ENCODE data around the gene CAMTA1. TPM values are rescaled to one million over a fixed set of nuclear protein-coding genes. Genes with fewer than 3 reads are reported as not detected.

Gene CAMTA1
- total RNA-seq, 6 donors from 2014 or later = 38.8 to 74.0 (median 46.1) TPM

DNA sequence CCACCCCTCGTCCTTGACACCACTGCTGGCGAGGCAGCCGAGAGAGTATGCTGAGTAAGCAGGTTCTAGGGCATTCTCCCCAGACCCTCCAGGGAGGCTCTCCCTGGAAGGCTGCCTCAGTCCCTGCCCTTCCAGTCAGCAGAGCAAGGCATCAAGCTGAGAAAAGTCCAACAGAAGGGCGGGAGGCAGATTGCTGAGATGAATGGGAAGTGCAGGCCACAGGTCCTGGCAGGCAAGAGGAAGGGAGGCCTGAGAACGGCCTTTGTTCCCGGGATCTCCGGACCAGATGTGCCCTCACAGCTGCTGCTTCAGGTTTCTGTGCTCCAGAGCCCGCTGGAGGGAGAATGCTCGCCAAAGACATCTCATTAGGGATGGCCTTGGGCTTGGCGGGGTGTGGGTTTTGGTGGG lies 715.8 kb downstream of the CAMTA1 start:
- H3K27me3 ChIP-seq = no peaks in the 10 kb centered on the region
- no peak for DNase-seq
- WGBS, 2 donors = 72 to 85% methylated on average over 6 to 10 of the region's 10 CpGs
- H3K27ac ChIP-seq = no peak overlapping the region
- no peaks in the 10 kb centered on the region for H3K36me3 ChIP-seq
- no peaks in the 10 kb centered on the region for H3K9me3 ChIP-seq
- H3K4me1 ChIP-seq = no peaks in the 10 kb centered on the region
- H3K4me3 ChIP-seq = no peak overlapping the region
- no peak for TF ChIP-seq POLR2AphosphoS5 (IDR thresholded peaks at IDR 0.05)
- TF ChIP-seq EP300 (IDR thresholded peaks at IDR 0.05) = no peak
- TF ChIP-seq POLR2A (IDR thresholded peaks at IDR 0.05) = no peak
- TF ChIP-seq, protein P1, sequence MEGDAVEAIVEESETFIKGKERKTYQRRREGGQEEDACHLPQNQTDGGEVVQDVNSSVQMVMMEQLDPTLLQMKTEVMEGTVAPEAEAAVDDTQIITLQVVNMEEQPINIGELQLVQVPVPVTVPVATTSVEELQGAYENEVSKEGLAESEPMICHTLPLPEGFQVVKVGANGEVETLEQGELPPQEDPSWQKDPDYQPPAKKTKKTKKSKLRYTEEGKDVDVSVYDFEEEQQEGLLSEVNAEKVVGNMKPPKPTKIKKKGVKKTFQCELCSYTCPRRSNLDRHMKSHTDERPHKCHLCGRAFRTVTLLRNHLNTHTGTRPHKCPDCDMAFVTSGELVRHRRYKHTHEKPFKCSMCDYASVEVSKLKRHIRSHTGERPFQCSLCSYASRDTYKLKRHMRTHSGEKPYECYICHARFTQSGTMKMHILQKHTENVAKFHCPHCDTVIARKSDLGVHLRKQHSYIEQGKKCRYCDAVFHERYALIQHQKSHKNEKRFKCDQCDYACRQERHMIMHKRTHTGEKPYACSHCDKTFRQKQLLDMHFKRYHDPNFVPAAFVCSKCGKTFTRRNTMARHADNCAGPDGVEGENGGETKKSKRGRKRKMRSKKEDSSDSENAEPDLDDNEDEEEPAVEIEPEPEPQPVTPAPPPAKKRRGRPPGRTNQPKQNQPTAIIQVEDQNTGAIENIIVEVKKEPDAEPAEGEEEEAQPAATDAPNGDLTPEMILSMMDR (IDR thresholded peaks at IDR 0.05) = no peak
- no peak for ATAC-seq (ENCODE audit: low FRiP score in 2 of 2)

DNA sequence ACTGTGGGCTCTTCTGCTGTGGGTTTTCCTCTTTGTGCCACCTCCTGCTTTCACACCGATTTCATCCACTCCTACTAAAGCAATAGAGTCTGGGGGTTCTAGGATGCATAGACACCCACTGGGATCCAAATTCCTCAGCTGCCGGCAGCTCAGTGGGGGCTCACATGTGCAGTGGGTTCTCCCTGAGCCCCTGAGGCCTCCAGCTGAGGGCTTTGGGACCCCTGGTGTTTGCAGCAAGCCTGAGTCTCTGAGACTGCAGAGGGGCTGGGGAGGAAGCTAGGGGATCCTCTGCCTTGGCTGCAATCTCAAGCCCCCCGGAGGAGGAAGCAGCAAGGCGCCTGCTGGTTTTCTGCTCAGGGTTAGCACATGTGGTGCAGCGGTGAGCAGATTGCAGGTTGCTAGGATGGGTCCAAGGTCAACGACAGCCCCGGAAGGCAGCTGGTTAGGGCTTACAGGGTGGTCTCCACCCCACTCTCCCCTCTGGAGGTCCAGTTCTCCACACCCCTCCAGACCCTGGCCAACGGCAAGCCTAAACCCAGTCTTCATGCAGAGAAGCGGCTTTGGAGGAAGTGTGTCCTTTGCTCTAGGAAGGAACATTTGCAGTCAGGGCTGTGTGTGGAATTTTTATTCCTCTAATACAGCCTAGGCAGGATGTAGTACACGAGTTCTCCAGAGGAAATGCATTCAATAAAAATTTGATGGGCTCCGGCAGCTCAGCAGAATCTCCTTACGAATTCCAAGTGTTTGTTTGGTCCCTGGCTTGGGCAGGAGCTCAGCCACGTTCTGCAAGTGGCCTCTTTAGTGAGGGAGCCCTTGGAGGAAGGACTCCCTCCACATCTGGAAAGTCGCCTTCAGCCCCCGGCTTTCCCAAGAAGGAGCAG lies 716.7 kb downstream of the CAMTA1 start:
- H3K27ac ChIP-seq = no peak overlapping the region
- H3K27me3 ChIP-seq = no peaks in the 10 kb centered on the region
- no peaks in the 10 kb centered on the region for H3K9me3 ChIP-seq
- no peaks in the 10 kb centered on the region for H3K4me1 ChIP-seq
- H3K36me3 ChIP-seq = no peaks in the 10 kb centered on the region
- ATAC-seq (ENCODE audit: low FRiP score in 2 of 2) (no peak), DNase-seq (no peak)
- no peak overlapping the region for H3K4me3 ChIP-seq
- no peak for TF ChIP-seq POLR2AphosphoS5 (IDR thresholded peaks at IDR 0.05)
- TF ChIP-seq POLR2A (IDR thresholded peaks at IDR 0.05) = no peak
- TF ChIP-seq, protein P1 (IDR thresholded peaks at IDR 0.05) = no peak
- TF ChIP-seq EP300 (IDR thresholded peaks at IDR 0.05) = no peak
- 61 to 75% methylated on average over 9 to 15 of the region's 15 CpGs for WGBS, 2 donors

DNA sequence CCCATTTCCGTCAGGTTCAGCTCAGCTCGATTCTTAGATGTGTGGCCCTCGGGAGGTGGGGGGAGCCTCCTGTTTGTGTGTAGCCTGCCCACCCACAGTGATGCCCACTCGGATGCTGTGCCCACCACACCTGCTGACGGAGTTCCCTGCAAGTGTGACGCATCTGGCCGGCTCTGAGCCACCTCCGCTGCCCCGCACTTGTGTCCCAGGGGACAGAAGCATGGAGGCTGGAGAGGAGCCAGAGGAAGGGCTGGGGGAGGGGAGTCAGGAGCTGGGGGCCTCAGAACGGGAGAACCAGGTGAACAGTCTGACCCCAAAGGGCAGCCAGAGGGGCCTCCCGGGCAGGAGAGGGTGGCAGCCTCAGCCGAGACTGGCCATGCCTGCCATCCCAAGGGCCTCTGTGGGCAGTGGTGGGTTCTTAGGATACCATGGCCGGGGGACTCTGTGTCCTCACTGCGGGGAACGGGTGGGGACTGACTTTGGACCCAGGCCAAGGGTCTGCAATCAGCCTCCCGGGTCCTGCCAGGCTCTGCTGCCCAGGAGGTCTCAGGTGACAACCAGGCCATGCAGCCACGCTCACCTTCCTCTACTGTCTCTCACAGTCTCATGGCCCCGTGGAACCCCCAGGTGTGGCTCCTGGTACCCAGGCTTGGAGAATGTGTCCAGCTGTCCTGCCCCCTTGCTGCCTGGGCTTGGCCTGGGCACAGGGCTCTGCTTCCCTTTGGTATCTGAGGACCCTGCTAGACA lies 718.6 kb downstream of the CAMTA1 start:
- no peak for TF ChIP-seq EP300 (IDR thresholded peaks at IDR 0.05)
- no peak for TF ChIP-seq POLR2A (IDR thresholded peaks at IDR 0.05)
- no peak for TF ChIP-seq POLR2AphosphoS5 (IDR thresholded peaks at IDR 0.05)
- TF ChIP-seq, protein P1 (IDR thresholded peaks at IDR 0.05) = no peak
- DNase-seq = no peak
- H3K9me3 ChIP-seq = no peaks in the 10 kb centered on the region
- H3K27ac ChIP-seq = no peak overlapping the region
- no peak for ATAC-seq (ENCODE audit: low FRiP score in 2 of 2)
- H3K4me3 ChIP-seq = no peak overlapping the region
- 83 to 100% methylated on average over 4 to 18 of the region's 18 CpGs for WGBS, 2 donors
- no peaks in the 10 kb centered on the region for H3K27me3 ChIP-seq
- no peaks in the 10 kb centered on the region for H3K4me1 ChIP-seq
- H3K36me3 ChIP-seq = no peaks in the 10 kb centered on the region

DNA sequence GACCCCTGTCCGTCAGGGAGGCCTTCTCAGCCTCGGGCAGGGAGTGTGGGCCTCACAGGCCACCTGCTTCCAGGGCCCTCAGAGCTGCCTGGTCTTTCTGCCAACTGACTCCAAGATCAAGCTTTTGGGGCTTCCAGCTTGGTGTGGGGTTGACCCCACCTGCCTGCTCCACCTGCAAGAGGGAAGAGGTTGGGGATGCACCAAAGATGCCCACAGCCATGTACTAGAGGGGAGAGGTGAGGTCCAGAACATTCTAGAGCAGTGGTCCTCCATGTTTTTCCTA lies 719.1 kb downstream of the CAMTA1 start:
- WGBS, 2 donors = 82 to 100% methylated on average over 2 of the region's 2 CpGs
- Histone ChIP-seq H3K36me3 (no peaks in the 10 kb centered on the region), H3K4me3 (no peak overlapping the region), H3K4me1 (no peaks in the 10 kb centered on the region), H3K27me3 (no peaks in the 10 kb centered on the region), H3K9me3 (no peaks in the 10 kb centered on the region), H3K27ac (no peak overlapping the region)
- TF ChIP-seq, protein P1 (IDR thresholded peaks at IDR 0.05) = no peak
- TF ChIP-seq POLR2AphosphoS5 (IDR thresholded peaks at IDR 0.05) = no peak
- ATAC-seq (ENCODE audit: low FRiP score in 2 of 2) = peak in 1 of 2 donors; percentile 2
- no peak for DNase-seq

Measured in upper lobe of left lung (tissue), 6 donors.